AG04450 (cell line): ENCODE results near the gene HNMT. TPM values are rescaled to one million over a fixed set of nuclear protein-coding genes. Genes with fewer than 3 reads are reported as not detected.

ENCODE experiments used
- CTCF ChIA-PET: fragments of 300-600, 350-600 bp; formaldehyde crosslinking; extraction: SDS; loops from one replicate; lab custom pipeline; 2022; ENCODE audit warnings: antibody characterized with exemption, inconsistent platforms; lab: Charles Lee
- POLR2A ChIA-PET: fragments of 350-600 bp; formaldehyde crosslinking; extraction: SDS; loops from one replicate; lab custom pipeline; 2021; ENCODE audit warnings: antibody characterized with exemption, inconsistent platforms; lab: Yijun Ruan, JAX
- DNase-seq: peaks from one replicate; pipeline ENCODE4 v3.0.0-alpha.2; 2011; ENCODE audit warnings: low read depth, low spot score
- H3K27ac ChIP-seq: one replicate; pipeline ENCODE4 v1.5.1; 2012; ENCODE audit warnings: low read depth, low read length, control low read depth
- H3K27me3 ChIP-seq: one replicate; pipeline ENCODE4 v1.6.0; 2012; ENCODE audit warnings: low read length; ENCODE audit not compliant: control insufficient read depth, insufficient read depth
- H3K4me3 ChIP-seq: 2 replicates; pipeline ENCODE4 v1.5.1; 2011; ENCODE audit warnings: mild to moderate bottlenecking, low read depth, low read length, control low read depth
- H3K9me3 ChIP-seq: 2 replicates; pipeline ENCODE4 v1.5.1; 2012; ENCODE audit warnings: low read length; ENCODE audit not compliant: control insufficient read depth, insufficient read depth
- CTCF ChIP-seq: IDR thresholded peaks from 2 replicates; pipeline ENCODE4 v1.5.1; 2011; ENCODE audit warnings: low read depth, low read length, control low read depth, inconsistent platforms
- polyA plus RNA-seq: library from polyadenylated mRNA; depleted of rRNA; stranded (reverse); fragments of >200 nt; gene quantifications from 2 replicates; pipeline ENCODE4 v1.2.3, GENCODE V29; 2011

HNMT gene
- polyA plus RNA-seq, 1 experiment, result 47.0 TPM

GRCh38 chr2:137964859-137965459 is 686 bp downstream of the HNMT start:
- no peak for TF ChIP-seq CTCF
- no peaks in the 10 kb centered on the region for H3K9me3 ChIP-seq
- no peaks in the 10 kb centered on the region for H3K27me3 ChIP-seq
- CTCF ChIA-PET, result interaction anchor here (0.7 to 2.6 kb wide), 5 partner anchors 16 to 23 kb away, joined by 3 to 9 read pairs (median 4); no protein-coding TSS in a partner anchor
- POLR2A ChIA-PET, result interaction anchor here (1.2 to 1.4 kb wide), 2 partner anchors 12 to 13 kb away, joined by 3 to 9 read pairs; no protein-coding TSS in a partner anchor
- H3K4me3 ChIP-seq, result peak overlapping the region; percentile 69
- DNase-seq, result no peak
- peak overlapping the region; percentile 59 for H3K27ac ChIP-seq

- DNase-seq, result no peak
- Histone ChIP-seq H3K27me3 (no peaks in the 10 kb centered on the region), H3K9me3 (no peaks in the 10 kb centered on the region), H3K4me3 (peak overlapping the region; percentile 37), H3K27ac (no peak overlapping the region)
- ChIA-PET POLR2A (no interaction called here), CTCF (interaction anchor here (2.6 kb wide), 1 partner anchor 17 kb away, joined by 9 read pairs; no protein-coding TSS in a partner anchor)
- TF ChIP-seq CTCF, result no peak
Measured at GRCh38 chr2:137966043-137966442, 1.8 kb downstream of the HNMT start.

- H3K27ac ChIP-seq, result no peak overlapping the region
- POLR2A ChIA-PET, result no interaction called here
- no peak for DNase-seq
- H3K4me3 ChIP-seq, result no peak overlapping the region
- no peaks in the 10 kb centered on the region for H3K27me3 ChIP-seq
- H3K9me3 ChIP-seq, result no peaks in the 10 kb centered on the region
- CTCF ChIA-PET, result no interaction called here
- no peak for TF ChIP-seq CTCF
Measured at GRCh38 chr2:137967042-137967441, 2.8 kb downstream of the HNMT start.

- Histone ChIP-seq H3K27ac (no peak overlapping the region), H3K9me3 (no peaks in the 10 kb centered on the region), H3K27me3 (no peaks in the 10 kb centered on the region), H3K4me3 (no peak overlapping the region)
- ChIA-PET CTCF (no interaction called here), POLR2A (interaction anchor here (1.4 kb wide), 1 partner anchor 12 kb away, joined by 8 read pairs; no protein-coding TSS in a partner anchor)
- no peak for DNase-seq
- no peak for TF ChIP-seq CTCF
Measured at GRCh38 chr2:137968477-137969417, 4.5 kb downstream of the HNMT start.
